Ovary (tissue), 9 donors: ENCODE data around the gene IGSF9B. TPM values are rescaled to one million over a fixed set of nuclear protein-coding genes. Genes with fewer than 3 reads are reported as not detected.

Experiments
- DNase-seq, 5 donors: peaks; one replicate each; pipeline ENCODE4 v3.0.0-alpha.2; 2019 to 2020
- H3K27ac ChIP-seq, 2 donors: fragments of 200-600 bp; one replicate each; pipeline versions ENCODE4 v1.5.1 to v1.8.0; 2019 to 2022
- H3K27me3 ChIP-seq: fragments of 200-600 bp; one replicate; pipeline ENCODE4 v1.8.0; 2022
- H3K36me3 ChIP-seq: fragments of 200-600 bp; sonication (generic); one replicate; pipeline ENCODE4 v1.5.1; 2019
- H3K4me1 ChIP-seq: one replicate; pipeline ENCODE4 v1.8.1; 2013; ENCODE audit warnings: mild to moderate bottlenecking, moderate library complexity; ENCODE audit not compliant: insufficient read depth
- H3K4me3 ChIP-seq: fragments of 200-600 bp; sonication (generic); one replicate; pipeline ENCODE4 v1.5.1; 2017
- H3K9me3 ChIP-seq, 2 donors: fragments of 200-600 bp in 1 of 2; sonication (generic) in 1 of 2; one replicate each; pipeline versions ENCODE4 v1.5.1 to v1.8.1; 2013 to 2019; ENCODE audit warnings: mild to moderate bottlenecking in 1 of 2, moderate library complexity in 1 of 2
- EP300 ChIP-seq: sonication (generic); formaldehyde crosslinking; IDR thresholded peaks from one replicate; pipeline ENCODE4 v1.6.1; 2017; ENCODE audit warnings: antibody characterized with exemption
- POLR2A ChIP-seq: fragments of 450-650 bp; IDR thresholded peaks from one replicate; pipeline ENCODE4 v1.6.1; 2017; ENCODE audit warnings: antibody characterized with exemption, mild to moderate bottlenecking, moderate library complexity
- WGBS, 3 donors: extraction: QIAGEN DNeasy Blood & Tissue Kit in 1 of 3; methylation state at CpG; one replicate each; pipeline versions ENCODE4 v1.1.5 to v1.1.7; 2013 to 2017; 5-methylcytosine and 5-hydroxymethylcytosine counted together
- intact Hi-C, 4 donors: fragments of 100-400 bp; cut with DNase I; formaldehyde crosslinking; loops; one replicate each; pipeline versions ENCODE4 v1.11.0 to v1.15.1; 2022 to 2023
- polyA plus RNA-seq, 2 donors: library from polyadenylated mRNA; stranded (reverse); fragments of 200-250 nt in 1 of 2; fragments of 350-450 nt in 1 of 2; fragmentation: Illumina TruSeq in 1 of 2; extraction: RNeasy Lipid Tissue Mini Kit (QIAGEN cat#74804) in 1 of 2; gene quantifications; one replicate each; pipeline ENCODE4 v1.2.3, GENCODE V29; 2013 to 2014
- total RNA-seq, 7 donors: library from RNA; depleted of rRNA in 2 of 7; stranded (reverse); fragments of >200 nt in 2 of 7; fragmentation: NEBNext Ultra II Directional in 3 of 7; extraction: Animal tissue kit (Norgen Biotek cat#: 25700) in 3 of 7; gene quantifications; one replicate each; pipeline versions ENCODE4 v1.1.0 to v1.2.4, GENCODE V29; 2016 to 2023
- TF ChIP-seq, protein P1 (sequence below), 3 donors: fragments of 450-650 bp in 2 of 3; fragments of 200-600 bp in 1 of 3; IDR thresholded peaks; one replicate each; pipeline versions ENCODE4 v1.5.1 to v1.8.0; 2016 to 2022; ENCODE audit warnings: antibody characterized with exemption in 3 of 3, mild to moderate bottlenecking in 1 of 3
- donor health status: DM: no; HTN: no; CAD: no; lungs with moderate emphysema.
- donor health status: DM: no; HTN: no; CAD: no.
- donor health status: Bipolar disorder and iron deficiency.
- donor health status: DM: yes; HTN: yes; CAD: no.
- donor health status: DM: no; HTN: no; CAD: no.
- donor health status: DM: yes; HTN: yes; CAD: no.

Gene IGSF9B
- total and polyA plus RNA-seq, 9 donors: 0.48 to 15.4 (median 4.7) TPM

DNA sequence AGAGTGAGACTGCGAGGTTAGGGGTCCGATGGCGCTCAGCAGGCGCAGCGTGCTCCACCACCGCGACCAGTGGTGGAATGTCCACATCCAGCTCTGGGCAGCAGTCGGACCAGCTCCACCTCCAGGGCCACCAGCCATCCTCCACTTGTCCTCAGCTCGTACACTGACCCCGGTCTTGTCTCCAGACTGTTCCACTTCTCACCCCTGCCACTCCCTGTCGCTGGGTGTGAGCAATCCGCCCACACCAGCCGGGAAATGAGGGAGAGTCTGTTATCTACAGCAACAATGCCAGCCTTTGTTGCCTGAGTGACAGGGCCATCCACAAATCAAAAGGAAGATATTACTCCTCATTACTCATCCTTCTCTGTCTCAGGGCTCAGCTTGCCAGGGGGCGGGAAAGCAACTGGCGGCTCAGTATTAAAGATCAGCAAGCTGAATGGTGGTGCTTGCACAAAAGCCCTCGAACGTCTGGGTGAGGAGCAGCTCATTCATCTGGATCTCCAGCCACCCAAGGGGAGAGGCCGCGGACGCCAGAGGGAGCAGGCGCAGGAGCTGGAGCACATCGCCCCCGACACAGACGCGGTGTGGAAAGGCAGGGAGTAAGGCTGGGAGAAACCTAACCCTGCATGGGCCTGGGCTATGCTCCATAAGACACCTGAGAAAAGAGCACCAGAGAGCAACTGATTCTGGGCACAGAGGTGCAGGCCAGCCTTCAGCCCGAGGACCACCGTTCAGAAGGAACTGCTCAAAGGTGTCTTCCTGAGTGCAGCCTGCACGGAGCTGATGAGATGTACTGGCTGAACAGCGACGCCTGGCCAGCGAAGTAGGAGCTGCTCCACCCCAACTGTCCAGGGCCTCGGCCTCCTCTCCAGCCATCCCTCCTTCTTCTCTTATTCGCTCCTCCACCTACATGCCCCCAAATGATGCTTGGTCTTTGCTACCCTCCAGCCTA is 21.9 kb downstream of the IGSF9B start:
- intact Hi-C loops: no loop called here
- no peaks in the 10 kb centered on the region for H3K9me3 ChIP-seq
- no peak overlapping the region for H3K27ac ChIP-seq
- H3K4me1 ChIP-seq: no peaks in the 10 kb centered on the region
- TF ChIP-seq EP300: no peak
- TF ChIP-seq POLR2A: no peak
- TF ChIP-seq, protein P1, sequence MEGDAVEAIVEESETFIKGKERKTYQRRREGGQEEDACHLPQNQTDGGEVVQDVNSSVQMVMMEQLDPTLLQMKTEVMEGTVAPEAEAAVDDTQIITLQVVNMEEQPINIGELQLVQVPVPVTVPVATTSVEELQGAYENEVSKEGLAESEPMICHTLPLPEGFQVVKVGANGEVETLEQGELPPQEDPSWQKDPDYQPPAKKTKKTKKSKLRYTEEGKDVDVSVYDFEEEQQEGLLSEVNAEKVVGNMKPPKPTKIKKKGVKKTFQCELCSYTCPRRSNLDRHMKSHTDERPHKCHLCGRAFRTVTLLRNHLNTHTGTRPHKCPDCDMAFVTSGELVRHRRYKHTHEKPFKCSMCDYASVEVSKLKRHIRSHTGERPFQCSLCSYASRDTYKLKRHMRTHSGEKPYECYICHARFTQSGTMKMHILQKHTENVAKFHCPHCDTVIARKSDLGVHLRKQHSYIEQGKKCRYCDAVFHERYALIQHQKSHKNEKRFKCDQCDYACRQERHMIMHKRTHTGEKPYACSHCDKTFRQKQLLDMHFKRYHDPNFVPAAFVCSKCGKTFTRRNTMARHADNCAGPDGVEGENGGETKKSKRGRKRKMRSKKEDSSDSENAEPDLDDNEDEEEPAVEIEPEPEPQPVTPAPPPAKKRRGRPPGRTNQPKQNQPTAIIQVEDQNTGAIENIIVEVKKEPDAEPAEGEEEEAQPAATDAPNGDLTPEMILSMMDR (IDR thresholded peaks at IDR 0.05): no peak
- H3K4me3 ChIP-seq: no peak overlapping the region
- 79 to 83% (median 81%) methylated on average over 33 of the region's 33 CpGs for WGBS, 3 donors
- H3K36me3 ChIP-seq: no peaks in the 10 kb centered on the region
- no peak for DNase-seq
- H3K27me3 ChIP-seq: no peaks in the 10 kb centered on the region

DNA sequence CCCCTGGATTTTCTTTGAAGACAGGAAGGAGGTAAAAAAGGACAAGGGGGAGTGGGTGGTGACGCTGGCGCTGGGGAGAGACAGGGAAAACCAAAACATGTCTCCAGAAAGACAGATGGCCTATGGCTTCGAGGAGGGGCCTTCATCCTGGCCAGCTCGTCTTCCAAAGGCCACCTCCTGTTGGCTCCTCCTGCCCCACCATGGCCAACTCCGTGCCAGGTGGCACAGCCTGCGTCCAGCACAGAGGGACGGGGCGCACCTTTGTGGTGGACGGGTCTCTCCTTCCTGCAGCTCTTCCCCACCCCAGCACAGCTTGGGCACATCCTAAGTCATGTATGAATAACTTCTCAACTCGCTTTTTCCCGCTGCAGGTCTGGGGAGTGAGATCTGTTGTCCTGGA is 22.7 kb downstream of the IGSF9B start:
- no peaks in the 10 kb centered on the region for H3K4me1 ChIP-seq
- H3K27ac ChIP-seq: no peak overlapping the region
- no peaks in the 10 kb centered on the region for H3K9me3 ChIP-seq
- WGBS, 3 donors: 73 to 81% (median 76%) methylated on average over 11 of the region's 11 CpGs
- DNase-seq: no peak
- no peak overlapping the region for H3K4me3 ChIP-seq
- no peaks in the 10 kb centered on the region for H3K36me3 ChIP-seq
- no peaks in the 10 kb centered on the region for H3K27me3 ChIP-seq
- intact Hi-C loops: no loop called here
- TF ChIP-seq, protein P1 (IDR thresholded peaks at IDR 0.05): no peak
- no peak for TF ChIP-seq EP300
- TF ChIP-seq POLR2A: no peak

DNA sequence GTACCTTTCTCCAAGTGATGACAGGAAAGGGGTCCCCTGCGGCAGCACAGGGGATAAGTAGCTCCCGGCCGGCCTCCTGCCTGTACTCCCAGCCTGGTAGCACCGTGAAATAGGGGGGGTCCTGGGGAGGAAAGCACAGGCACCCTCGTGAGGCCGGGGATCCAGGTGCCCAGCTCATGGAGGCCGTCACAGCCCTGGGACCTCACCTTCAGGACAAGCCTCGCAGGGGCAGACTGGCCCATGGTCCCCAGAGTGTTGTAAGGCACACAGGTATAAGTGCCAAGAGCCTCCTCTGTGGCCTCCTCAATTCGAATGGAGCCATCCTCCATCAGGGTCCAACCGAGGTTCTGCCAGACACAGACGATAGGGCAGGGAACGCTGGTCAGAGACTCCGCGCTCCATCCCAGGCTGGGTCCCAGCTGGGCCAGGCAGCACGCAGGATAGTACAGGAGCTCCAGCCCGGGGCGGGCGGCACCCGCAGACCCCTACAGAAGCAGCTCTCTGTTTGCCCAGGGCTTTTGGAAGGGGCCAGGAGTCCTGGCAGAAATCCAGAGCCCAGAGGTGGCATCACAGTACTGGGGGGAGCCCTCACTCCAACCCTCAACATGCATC is 25.2 kb downstream of the IGSF9B start:
- TF ChIP-seq EP300 (no peak), POLR2A (no peak)
- TF ChIP-seq, protein P1 (IDR thresholded peaks at IDR 0.05): no peak
- H3K9me3 ChIP-seq: no peaks in the 10 kb centered on the region
- no peaks in the 10 kb centered on the region for H3K27me3 ChIP-seq
- DNase-seq: no peak
- intact Hi-C loops: no loop called here
- no peaks in the 10 kb centered on the region for H3K4me1 ChIP-seq
- H3K27ac ChIP-seq: no peak overlapping the region
- no peak overlapping the region for H3K4me3 ChIP-seq
- 87 to 93% (median 90%) methylated on average over 19 of the region's 19 CpGs for WGBS, 3 donors
- H3K36me3 ChIP-seq: no peaks in the 10 kb centered on the region

DNA sequence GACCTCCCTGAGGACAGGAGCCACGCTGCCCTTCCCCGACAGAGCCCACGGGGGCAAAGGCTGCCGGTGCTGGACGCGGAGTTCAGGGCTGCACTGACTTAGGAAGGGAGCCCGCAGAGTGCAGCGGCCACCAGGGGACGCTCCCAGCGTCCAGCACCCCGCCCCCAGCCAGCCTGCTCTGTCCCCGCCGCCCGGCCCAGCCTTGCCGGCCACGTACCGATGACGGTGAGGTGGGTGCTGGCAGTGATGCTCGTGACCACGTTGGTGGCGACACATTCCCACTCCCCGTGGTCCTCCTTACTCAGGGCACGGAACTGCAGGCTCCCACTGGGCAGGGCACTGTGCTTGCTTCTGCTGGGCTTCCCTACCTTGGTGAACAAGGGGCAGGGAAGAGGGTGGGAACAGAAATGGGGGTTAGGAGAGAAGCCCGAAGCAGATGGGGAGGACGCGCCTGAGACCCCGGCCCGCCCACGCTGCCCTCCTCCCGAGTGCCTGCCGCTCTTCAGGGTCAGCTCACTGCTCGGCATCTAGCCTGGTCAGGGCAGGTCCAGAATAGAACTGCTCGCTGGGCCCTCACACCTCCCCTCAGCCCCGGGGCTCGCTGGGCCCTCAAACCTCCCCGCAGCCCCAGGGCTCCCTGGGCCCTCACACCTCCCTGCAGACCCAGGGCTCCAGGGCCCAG is 25.9 kb downstream of the IGSF9B start:
- TF ChIP-seq EP300 (no peak), POLR2A (no peak)
- TF ChIP-seq, protein P1 (IDR thresholded peaks at IDR 0.05): no peak
- Histone ChIP-seq H3K4me3 (no peak overlapping the region), H3K27ac (no peak overlapping the region), H3K27me3 (no peaks in the 10 kb centered on the region), H3K4me1 (no peaks in the 10 kb centered on the region), H3K36me3 (no peaks in the 10 kb centered on the region), H3K9me3 (no peaks in the 10 kb centered on the region)
- DNase-seq: no peak
- intact Hi-C loops: no loop called here
- 50 to 77% (median 54%) methylated on average over 29 to 36 of the region's 36 CpGs for WGBS, 3 donors
